Stimulated activated naive CD8-positive, alpha-beta T cell treated with anti-CD3 and anti-CD28 coated beads, Interleukin-15, amount 100 ng/mL, for 72 hours (primary cell): ENCODE results near the gene MAB21L2.

Experiments used
- ATAC-seq: fragments of 150-1000 bp; cut with Tn5 transposase; 2 replicates; pipeline ENCODE4 v1.10.0; 2021; ENCODE audit warnings: mild to moderate bottlenecking, moderate library complexity
- DNase-seq, 2 donors: peaks; one replicate each; pipeline ENCODE4 v3.0.0; 2021 to 2022
- H3K27ac Mint-ChIP-seq, 2 donors: one replicate each; pipeline ENCODE4 v1.8.0; 2022; ENCODE audit warnings: mild to moderate bottlenecking in 2 of 2, mixed read lengths in 2 of 2, moderate library complexity in 2 of 2
- H3K27me3 Mint-ChIP-seq: one replicate; pipeline ENCODE4 v1.8.0; 2022; ENCODE audit warnings: mixed read lengths
- H3K4me1 Mint-ChIP-seq: one replicate; pipeline ENCODE4 v1.8.0; 2022; ENCODE audit warnings: mild to moderate bottlenecking, mixed read lengths
- H3K4me3 Mint-ChIP-seq, 2 donors: one replicate each; pipeline ENCODE4 v1.8.0; 2022; ENCODE audit warnings: mild to moderate bottlenecking in 2 of 2, mixed read lengths in 2 of 2, moderate library complexity in 1 of 2
- H3K9me3 Mint-ChIP-seq, 2 donors: one replicate each; pipeline ENCODE4 v1.8.0; 2022; ENCODE audit warnings: mixed read lengths in 2 of 2

The MAB21L2 gene

DNA sequence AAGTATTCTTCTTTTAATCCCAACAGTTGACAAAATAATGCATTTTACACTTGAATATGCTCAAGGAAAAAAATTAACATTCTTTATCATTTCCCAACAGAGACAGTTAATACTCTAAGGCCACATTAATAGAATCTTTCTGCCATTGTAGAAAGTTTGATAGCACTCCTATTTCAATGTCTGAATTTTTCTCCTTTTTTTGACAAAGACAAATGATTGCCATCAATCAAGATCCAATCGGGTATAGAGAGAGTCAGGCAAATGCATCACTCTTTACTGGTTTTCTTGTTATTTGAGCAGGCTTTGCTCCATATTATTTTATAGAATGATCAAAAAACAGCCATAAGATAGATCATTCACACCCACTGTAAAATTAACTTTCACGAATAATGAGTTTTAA lies 46.1 kb downstream of the MAB21L2 start:
- Mint-ChIP-seq H3K9me3 (peaks cover 0 to 10% of the 10 kb centered on the region in 2 donors), H3K4me3 (no peak overlapping the region), H3K27ac (no peak overlapping the region), H3K27me3 (no peaks in the 10 kb centered on the region), H3K4me1 (no peaks in the 10 kb centered on the region)
- ATAC-seq (no peak), DNase-seq (no peak)

GRCh38 chr4:150632639-150633038 lies 50.7 kb downstream of the MAB21L2 start:
- no peaks in the 10 kb centered on the region for H3K27me3 Mint-ChIP-seq
- DNase-seq, result no peak
- H3K4me1 Mint-ChIP-seq, result no peaks in the 10 kb centered on the region
- H3K4me3 Mint-ChIP-seq, result no peak overlapping the region
- H3K9me3 Mint-ChIP-seq, result peaks cover 19 to 25% of the 10 kb centered on the region in 2 donors
- no peak for ATAC-seq
- no peak overlapping the region for H3K27ac Mint-ChIP-seq
